ENCODE measurements around the gene HOXB13. TPM values are rescaled to one million over a fixed set of nuclear protein-coding genes. Genes with fewer than 3 reads are reported as not detected.

HOXB13 gene
- total RNA-seq, 1 experiment from 2014 or later: not detected

GRCh38 chr17:48690655-48691054 is 37.9 kb downstream of the HOXB13 start:
- Histone ChIP-seq H3T11ph (ENCODE audit: low read length) (no peak overlapping the region), H3K4me1 (ENCODE audit: insufficient read depth, low read length) (no peaks in the 10 kb centered on the region), H3K56ac (ENCODE audit: insufficient read length, low read depth, low read length) (no peak overlapping the region), H3K14ac (ENCODE audit: insufficient read depth, low read length) (no peak overlapping the region), H3K79me1 (ENCODE audit: insufficient read depth, low read depth, low read length, poor library complexity, severe bottlenecking) (no peaks in the 10 kb centered on the region), H3K79me2 (ENCODE audit: insufficient read depth, low read length) (no peaks in the 10 kb centered on the region), H3K18ac (ENCODE audit: insufficient read length, low read depth, low read length) (no peak overlapping the region), H3K23ac (ENCODE audit: insufficient read length, low read depth, low read length) (no peak overlapping the region), H3K4ac (ENCODE audit: low read depth, low read length) (no peak overlapping the region), H3K27me3 (ENCODE audit: insufficient read depth, low read length) (no peaks in the 10 kb centered on the region), H3K4me2 (ENCODE audit: insufficient read depth, insufficient read length, low read length) (no peak overlapping the region), H3K9me3 (ENCODE audit: control insufficient read depth, low read depth, low read length) (no peaks in the 10 kb centered on the region), H2AFZ (ENCODE audit: low read length) (no peak overlapping the region), H4K5ac (ENCODE audit: insufficient read length, low read depth, low read length) (no peak overlapping the region), H4K91ac (ENCODE audit: insufficient read length, low read depth, low read length) (no peak overlapping the region), H4K8ac (replicated peaks; ENCODE audit: insufficient read length, low read depth, low read length) (no peak overlapping the region), H2BK20ac (ENCODE audit: low read depth, low read length, poor library complexity, severe bottlenecking) (no peak overlapping the region), H2AK5ac (ENCODE audit: insufficient read length, low read length) (no peak overlapping the region), H3K9ac (ENCODE audit: extremely low read depth, insufficient read length, low read length) (no peak overlapping the region), H2BK15ac (ENCODE audit: low read depth, low read length) (no peak overlapping the region), H4K20me1 (ENCODE audit: control insufficient read depth, insufficient read depth, insufficient read length) (no peaks in the 10 kb centered on the region), H2BK12ac (ENCODE audit: insufficient read length, low read depth, low read length) (no peak overlapping the region), H3K27ac (ENCODE audit: insufficient read length, low read depth, low read length) (no peak overlapping the region), H2BK120ac (ENCODE audit: low read depth, low read length, poor library complexity, severe bottlenecking) (no peak overlapping the region), H3K23me2 (ENCODE audit: insufficient read length, low read depth, low read length, poor library complexity, severe bottlenecking) (no peaks in the 10 kb centered on the region), H2BK5ac (ENCODE audit: insufficient read length, low read length) (no peak overlapping the region)
- Mint-ChIP-seq H3K27ac (no peak overlapping the region), H3K9me3 (peaks cover 4 to 7% of the 10 kb centered on the region in 2 experiments; a peak in 4 of 5 replicates), H3K27me3 (ENCODE audit: low read depth) (peaks cover 52% of the 10 kb centered on the region), H3K36me3 (ENCODE audit: insufficient read depth in 1 of 3, low read depth in 3 of 3) (no peaks in the 10 kb centered on the region), H3K4me1 (no peaks in the 10 kb centered on the region), H3K4me3 (no peak overlapping the region)
- TF ChIP-seq, protein P1, sequence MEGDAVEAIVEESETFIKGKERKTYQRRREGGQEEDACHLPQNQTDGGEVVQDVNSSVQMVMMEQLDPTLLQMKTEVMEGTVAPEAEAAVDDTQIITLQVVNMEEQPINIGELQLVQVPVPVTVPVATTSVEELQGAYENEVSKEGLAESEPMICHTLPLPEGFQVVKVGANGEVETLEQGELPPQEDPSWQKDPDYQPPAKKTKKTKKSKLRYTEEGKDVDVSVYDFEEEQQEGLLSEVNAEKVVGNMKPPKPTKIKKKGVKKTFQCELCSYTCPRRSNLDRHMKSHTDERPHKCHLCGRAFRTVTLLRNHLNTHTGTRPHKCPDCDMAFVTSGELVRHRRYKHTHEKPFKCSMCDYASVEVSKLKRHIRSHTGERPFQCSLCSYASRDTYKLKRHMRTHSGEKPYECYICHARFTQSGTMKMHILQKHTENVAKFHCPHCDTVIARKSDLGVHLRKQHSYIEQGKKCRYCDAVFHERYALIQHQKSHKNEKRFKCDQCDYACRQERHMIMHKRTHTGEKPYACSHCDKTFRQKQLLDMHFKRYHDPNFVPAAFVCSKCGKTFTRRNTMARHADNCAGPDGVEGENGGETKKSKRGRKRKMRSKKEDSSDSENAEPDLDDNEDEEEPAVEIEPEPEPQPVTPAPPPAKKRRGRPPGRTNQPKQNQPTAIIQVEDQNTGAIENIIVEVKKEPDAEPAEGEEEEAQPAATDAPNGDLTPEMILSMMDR (conservative IDR thresholded peaks at IDR 0.05): no peak
- DNase-seq: no peak
- WGBS (ENCODE audit: extremely low coverage, insufficient read length, low lambda C conversion rate): no CpG with 5 or more reads among the region's 5 CpGs
